Gastrocnemius medialis (tissue), 4 donors: ENCODE measurements around the gene CFAP20.

Experiments used
- CTCF ChIP-seq, 5 experiments: fragments of 450-650 bp in 3 of 5; fragments of 200-600 bp in 2 of 5; sonication (generic) in 2 of 5; IDR thresholded peaks in 4 of 5; conservative IDR thresholded peaks in 1 of 5; 1 replicate in 4 of 5; 2 replicates in 1 of 5; pipeline ENCODE4 v1.5.1; 2016 to 2019; ENCODE audit warnings: antibody characterized with exemption in 5 of 5, mild to moderate bottlenecking in 3 of 5, moderate library complexity in 3 of 5
- POLR2A ChIP-seq, 2 donors: fragments of 450-650 bp; IDR thresholded peaks; one replicate each; pipeline ENCODE4 v1.6.1; 2017; ENCODE audit warnings: antibody characterized with exemption in 2 of 2, mild to moderate bottlenecking in 2 of 2, moderate library complexity in 2 of 2

GRCh38 chr16:58155839-58156238 is 26.7 kb upstream of the CFAP20 start:
- TF ChIP-seq CTCF (IDR thresholded peaks at IDR 0.05 in 4 of 5, conservative IDR thresholded peaks at IDR 0.05 in 1 of 5), result no peak
- no peak for TF ChIP-seq POLR2A (IDR thresholded peaks at IDR 0.05)
